ENCODE data around the gene SMAD3.
A peak's percentile ranks its signal among the peaks of the same experiment; 100 is the strongest.

The SMAD3 gene

DNA sequence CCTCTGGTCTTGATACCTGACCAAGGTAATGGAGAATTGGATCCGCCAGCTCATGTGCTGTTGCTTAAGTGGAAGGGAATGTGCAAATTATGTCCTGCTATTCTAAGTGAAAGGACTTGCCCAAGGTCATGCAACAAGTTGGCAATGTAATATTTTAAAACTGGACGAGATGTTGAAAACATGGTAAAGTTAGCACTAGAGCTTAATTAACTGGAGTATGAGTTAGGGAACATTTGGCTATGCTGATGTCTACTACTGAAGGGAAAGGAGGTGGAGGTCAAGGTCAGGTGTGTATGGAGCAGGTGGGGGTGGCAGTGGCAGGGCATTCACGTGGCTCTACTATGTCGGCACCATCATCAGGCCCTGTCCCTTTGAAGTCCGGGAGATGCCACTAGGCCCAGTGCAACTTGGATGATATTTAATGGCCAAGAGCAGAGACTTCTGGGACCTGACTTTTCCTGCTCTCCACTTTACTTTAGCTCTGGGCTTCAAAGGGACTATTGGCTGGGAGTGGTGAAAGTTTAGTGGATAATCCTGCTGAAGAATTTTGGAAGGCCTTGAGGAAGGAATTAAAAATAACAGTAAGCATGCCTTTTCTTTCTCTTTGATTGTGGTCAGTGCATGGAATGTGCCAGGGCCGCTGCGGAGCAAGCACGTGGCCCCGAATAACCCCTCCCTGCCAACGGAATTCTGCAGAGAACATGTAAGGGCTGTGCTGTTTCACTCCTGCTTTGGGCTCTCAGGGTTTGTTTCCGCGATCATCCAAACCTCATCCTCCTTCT lies 14.9 kb downstream of the SMAD3 start:
- DNase-seq (ENCODE audit: low read depth in 2 of 3, low spot score in 2 of 3): no peak

DNA sequence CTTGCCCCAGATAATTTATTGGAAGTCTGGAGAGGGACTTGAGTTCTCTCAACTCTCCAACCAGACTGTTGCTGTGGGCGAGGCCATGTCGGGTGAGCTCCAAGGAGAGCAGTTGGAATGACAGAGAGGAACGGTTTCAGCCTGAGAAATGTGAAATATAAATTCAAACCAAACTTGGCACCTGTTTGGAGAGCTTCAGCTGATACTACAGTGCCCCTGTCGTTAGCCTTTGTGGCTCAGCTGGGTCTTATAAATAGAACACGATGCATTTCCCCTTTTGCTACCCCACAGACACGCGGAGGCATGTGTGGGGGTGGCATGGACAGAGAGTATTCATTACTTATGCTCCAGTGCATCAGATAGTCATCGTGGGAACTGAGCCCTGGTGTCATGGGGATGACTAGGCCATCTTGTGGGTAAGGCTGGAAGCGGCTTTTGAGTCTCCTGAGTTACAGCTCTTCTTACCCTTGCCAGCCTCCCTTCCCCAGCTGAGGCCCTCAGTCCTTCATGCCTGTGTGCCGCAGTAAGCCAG lies 15.6 kb downstream of the SMAD3 start:
- no peak for DNase-seq (ENCODE audit: low read depth in 2 of 3, low spot score in 2 of 3)

DNA sequence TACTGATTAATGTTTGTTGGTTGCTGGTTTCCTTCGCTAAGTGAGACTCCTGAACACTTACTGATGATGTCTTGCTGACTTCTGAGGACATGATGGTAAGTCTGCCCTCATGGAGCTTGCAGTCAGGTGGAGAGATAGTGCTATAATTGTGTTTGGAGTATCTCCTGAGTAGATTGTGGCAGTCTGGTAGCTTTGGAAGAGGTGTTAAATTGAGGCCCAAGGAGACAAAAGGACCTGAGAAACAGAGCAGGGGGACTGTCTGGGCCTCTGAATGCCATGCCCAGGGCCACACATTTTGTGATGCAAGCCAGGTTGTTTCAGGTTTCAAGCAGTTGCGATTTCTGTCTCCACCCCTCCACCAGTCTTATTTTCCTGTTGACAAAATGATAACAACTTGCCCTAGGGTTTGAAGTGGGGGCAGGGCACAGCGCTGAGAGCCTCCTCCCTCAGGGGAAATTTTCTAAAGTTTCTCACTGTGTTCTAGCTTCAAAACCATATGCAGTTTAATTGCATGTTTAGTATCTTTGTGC lies 16.7 kb downstream of the SMAD3 start:
- no peak for DNase-seq (ENCODE audit: low read depth in 2 of 3, low spot score in 2 of 3)

DNA sequence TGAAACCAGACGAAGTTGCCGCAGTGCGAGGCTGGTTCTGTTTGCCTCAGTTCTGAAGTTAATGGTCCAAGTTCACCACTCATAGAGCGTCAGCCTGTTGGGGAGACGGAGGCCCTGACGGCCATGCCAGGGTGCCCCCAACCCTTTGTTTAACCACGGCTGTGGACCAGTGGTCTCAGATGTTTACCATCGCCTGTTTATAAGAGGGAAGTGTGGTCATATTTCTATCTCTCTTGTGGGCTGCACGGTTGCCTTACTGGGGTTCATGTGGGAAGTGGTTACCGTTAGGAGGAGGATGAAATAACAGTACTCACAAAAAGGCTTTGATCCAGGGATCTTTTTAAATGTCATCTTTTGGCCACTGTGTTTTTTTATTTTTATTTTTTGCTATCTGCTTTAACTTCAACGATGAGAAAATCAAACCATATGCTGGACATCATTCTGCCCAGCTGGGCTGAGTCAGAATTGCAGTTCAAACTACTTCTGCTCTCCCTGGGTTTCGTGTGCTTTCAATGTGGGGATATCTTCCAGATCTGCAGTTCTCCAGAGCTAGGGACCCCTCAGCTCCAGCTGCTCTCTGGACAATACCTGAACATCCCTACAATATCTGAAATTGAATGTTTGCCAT lies 17.8 kb downstream of the SMAD3 start:
- DNase-seq (ENCODE audit: low read depth in 2 of 3, low spot score in 2 of 3): no peak

DNA sequence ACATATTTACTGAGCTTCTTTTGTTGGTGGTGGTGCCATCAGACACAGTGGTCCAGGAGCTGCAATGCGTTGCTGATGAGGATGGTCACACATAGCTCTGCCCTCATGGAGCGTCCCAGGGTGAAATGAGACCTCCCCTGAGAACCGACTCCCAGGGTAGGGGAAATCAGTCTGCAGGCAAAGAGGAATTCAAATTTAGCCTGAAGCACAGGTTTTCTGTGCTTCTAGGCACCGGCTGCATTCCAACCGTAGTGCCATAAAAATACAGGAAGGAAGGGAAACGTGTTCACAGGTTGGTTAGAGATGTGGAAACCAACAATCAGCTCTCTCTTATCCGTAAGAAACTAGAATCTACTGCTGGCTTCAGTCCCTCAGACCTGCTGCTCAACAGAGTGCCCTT lies 19.2 kb downstream of the SMAD3 start:
- no peak for DNase-seq (ENCODE audit: low read depth in 2 of 3, low spot score in 2 of 3)

DNA sequence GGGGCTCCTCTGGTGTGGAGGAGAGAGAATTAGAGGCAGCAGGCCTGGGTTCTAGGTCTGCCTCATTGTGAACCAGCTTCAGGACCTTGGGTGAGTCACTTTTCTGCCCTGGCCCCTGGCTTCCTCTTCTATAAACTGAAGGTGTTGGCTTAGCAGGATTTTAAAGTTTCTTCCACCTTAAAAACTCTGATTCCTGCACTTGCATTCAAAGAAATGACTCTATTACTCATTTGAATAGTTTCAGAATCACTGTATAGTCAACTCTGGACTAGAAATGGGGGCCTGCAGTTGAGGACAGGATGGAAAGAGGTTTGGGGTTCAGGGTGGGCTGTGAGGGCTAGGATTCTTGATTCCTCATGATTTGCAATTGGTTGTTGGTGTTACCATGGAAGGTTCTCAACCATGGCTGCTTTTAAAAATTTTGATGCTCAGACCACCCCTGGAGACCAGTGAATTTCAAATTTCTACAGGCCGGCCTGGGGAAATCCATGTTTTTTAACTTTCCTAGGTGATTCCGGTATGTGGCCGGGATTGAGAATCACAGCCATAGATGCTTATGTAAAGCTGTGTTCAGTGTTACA lies 19.9 kb downstream of the SMAD3 start:
- no peak for DNase-seq (ENCODE audit: low read depth in 2 of 3, low spot score in 2 of 3)

GRCh38 chr15:67085818-67086636 lies 20.6 kb downstream of the SMAD3 start:
- no peak for DNase-seq (ENCODE audit: low read depth in 2 of 3, low spot score in 2 of 3)

DNA sequence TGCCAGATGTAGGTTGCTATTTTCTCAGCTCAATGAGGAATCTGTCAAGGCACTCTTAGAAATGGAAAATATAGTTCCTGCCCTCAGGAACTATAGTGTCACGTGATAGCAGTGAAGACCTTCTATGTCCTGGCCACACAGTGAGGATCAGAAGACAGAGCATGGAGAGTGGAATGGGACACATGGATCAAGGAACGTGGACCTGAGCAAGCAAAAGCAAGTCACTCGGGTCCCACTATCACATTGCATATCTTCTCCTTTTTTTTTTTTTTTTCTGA lies 21.2 kb downstream of the SMAD3 start:
- DNase-seq (ENCODE audit: low read depth in 2 of 3, low spot score in 2 of 3): no peak

GRCh38 chr15:67087507-67088172 lies 22.2 kb downstream of the SMAD3 start:
- no peak for DNase-seq (ENCODE audit: low read depth in 2 of 3, low spot score in 2 of 3)

DNA sequence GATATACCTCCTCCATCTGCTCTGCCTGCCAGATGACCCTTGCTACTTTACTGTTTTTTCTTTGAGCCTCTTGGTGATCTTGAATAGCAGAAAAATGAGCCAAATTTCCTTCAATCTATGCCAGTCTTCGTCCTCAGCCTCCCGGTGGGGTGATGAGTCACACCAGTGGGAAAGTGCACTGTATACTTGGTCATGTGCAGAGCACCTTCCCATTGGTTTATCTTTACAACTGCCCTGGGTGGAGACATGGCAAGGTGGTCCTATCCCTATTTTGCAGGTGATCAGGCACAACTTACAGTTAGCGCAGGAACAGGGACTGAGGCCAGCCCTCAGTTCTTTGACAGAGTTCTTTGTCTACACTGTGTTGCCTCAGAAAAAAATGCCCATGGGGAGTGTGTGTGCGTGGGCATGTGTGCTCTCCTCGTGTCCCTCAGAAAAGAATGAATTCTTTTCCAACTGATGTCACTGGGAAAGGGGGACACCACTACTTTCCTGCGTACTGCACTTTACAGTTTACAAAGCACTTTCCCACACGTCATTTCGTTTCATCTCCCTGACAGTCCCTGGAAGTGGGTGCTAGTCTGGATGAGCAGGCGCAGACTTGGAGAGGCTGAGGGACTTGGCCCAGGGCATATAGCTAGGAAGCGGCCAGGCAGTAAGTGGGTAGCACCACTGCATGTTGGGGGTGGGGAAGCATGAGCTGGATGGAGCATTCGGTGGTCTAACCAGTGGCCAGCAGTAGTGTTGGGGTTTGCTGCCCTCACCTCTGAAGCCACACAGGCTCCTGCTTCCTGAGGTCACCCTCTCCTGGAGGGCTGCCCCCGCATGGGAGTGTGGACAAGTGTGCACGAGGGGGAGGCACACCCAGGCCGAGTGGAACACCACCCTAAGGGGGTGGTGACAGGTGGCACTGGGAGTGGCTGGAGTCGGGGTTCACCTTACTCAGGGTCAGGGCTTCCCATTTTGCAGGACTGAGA lies 24.1 kb downstream of the SMAD3 start:
- no peak for DNase-seq (ENCODE audit: low read depth in 2 of 3, low spot score in 2 of 3)

DNA sequence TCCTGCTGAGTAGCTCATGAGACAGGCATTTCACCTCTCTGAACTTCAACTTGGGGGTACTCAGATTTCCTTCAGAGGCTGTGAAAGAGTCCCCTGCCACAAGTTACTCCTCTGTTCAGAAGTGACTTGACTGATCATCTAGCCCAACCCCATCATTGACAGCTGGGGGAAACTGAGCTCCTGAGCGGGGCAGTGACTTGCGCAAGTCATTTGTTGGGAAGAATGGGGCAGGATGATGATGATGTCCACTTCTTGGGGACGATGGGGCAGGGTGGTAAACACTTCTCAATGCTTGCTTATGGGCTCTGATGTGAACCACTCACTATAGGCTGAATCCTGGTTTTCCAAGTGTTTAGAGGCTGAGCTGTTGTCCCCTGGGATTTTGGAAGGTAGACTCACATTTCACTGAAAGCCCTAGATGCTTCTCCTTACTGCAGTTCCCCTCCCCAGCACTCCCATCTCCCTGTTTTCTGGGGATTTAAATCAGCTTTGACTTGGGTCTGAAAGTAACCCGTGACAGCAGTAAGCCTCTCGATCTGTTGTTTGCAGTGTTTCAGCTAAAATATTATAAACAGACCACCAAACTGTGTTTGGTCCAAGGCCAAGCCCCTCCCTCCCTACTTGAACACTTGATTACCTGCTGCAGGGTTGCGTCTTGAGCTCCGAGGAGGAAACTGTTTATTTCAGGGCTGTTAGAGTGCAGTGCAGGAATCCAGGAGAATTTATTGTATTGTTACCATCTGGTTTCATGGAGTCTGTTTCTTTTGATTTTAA lies 25.1 kb downstream of the SMAD3 start:
- DNase-seq (ENCODE audit: low read depth in 2 of 3, low spot score in 2 of 3): no peak

DNA sequence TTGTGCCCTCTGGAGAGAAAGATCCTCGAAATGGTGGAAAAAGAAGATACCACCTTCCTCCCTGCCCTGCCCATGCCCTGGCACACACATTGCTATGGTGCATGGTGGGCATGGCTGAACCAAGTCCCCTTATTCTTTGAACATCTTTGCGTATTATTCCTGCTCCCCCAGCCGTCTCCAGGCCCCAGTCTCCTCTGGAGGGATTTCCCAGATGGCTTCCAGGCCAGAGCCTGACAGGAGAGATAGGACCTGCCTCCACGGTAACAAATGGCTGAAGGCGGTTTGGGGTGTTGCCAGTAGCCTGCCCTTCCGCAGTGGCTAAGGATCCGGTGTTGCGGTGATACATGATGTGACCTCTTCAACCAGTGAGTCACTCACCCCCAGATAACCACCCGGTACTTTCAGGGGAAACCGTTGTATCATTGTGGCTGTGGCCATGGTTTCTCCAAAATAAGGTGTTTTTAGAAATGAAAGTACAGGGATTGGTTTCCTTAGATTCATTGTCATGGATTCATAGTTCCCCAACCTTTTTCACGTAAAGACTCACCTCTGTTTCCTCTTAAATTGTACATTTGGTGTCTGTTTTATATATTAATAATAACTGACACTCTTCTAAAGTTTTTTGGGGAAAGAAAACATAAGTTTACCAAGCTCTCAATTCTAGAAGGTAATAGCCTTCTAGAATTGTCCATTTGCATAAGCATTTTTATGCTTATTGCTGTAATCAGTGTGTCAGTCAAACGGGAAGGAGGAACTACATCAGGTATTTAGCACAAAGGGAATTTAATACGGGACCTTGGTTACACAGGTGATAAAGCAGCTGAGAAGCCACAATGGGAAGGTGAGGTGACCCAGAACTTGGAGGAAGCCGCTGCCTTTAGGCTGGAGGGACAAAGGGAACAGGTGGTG lies 25.9 kb downstream of the SMAD3 start:
- peak in 2 of 3 experiments; percentile 60 to 61 for DNase-seq (ENCODE audit: low read depth in 2 of 3, low spot score in 2 of 3)

DNA sequence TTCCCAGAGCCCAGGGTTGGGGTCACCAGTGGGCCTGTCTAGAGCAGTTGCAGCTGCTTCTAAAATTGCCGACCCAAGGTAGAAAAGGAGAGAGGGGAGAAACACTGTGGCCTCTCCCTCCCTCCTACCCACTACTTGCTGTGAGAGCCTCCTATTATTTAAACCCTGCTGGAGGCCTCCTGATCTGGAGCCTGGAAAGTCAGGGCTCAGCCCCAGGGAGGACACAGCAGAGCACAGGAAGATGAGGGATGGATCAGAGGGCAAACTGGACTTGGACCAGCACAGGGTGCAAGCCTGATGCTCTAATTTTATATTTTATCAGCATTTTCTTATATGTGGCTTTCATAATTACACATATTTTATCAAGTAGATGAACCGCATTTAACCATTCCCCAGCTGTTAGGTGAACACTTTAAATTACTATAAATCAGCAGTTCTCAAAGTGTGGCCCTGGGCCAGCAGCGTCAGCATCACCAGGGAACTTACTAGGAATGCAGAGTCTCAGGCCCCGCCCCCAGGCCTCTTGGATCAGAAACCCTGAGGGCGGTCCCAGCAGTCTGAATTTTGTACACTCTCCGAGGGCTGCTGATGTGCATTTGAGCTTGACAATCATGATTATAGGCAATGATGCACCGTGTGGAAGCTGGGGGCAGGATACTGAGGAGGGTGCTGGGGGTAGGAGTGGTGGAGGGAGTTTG lies 26.7 kb downstream of the SMAD3 start:
- no peak for DNase-seq (ENCODE audit: low read depth in 2 of 3, low spot score in 2 of 3)

- DNase-seq (ENCODE audit: low read depth in 2 of 3, low spot score in 2 of 3): no peak
Measured at GRCh38 chr15:67092752-67093503, 27.5 kb downstream of the SMAD3 start.

- no peak for DNase-seq (ENCODE audit: low read depth in 2 of 3, low spot score in 2 of 3)
Measured at GRCh38 chr15:67093504-67093862, 28.1 kb downstream of the SMAD3 start.

DNA sequence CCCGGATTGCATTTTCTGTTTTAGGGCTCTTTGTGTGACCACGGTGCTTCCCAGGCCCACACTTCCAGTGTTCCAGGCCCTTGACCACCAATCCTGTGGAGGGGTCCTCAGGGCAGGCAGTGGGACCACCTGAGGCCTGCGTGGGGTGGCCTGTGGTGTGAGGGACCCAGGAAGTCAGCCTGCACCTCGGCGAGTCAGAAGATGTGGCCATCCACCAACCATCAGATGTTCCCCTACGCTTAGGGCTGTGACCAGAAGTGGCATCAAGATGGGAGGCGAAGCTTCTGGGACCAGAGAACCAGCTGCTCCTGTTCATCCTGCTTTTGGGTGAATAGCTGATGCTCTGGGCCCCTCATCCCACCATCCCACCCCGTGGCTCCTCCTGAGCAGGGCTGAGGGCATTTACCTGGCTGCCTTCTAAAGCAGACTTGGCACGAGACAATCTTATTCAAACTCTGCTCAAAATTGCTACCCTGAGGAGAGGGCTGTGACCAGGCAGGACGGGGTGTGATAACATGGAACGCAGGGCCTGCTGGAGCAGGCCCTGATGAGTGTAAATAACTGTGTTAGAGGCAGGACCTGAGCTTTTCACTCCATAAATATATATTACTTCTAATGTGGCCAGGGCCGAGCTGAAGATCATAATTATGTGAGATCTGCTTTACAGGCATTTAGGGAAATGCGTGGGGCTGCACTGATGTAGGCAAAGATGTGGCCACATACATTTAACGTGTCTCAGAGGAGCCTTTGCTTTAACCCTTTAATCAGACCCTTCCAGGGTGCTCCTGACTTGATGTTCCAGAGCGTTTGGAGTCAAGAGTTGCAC lies 28.8 kb downstream of the SMAD3 start:
- no peak for DNase-seq (ENCODE audit: low read depth in 2 of 3, low spot score in 2 of 3)

Measured in activated CD8-positive, alpha-beta memory T cell treated with anti-CD3 and anti-CD28 coated beads for 48 hours (primary cell).